ENCODE data around the gene KRTAP4-6.
"Not testable (repeated sequence)": the region's sequence is repeated elsewhere in the genome, so short reads cannot be mapped to it uniquely, and the experiment has no call there.

KRTAP4-6 gene

GRCh38 chr17:41140360-41141131 is at the start of gene KRTAP4-6:
Gene KRTAP4-6 (minus strand): TSS chr17:41140544. CDS start chr17:41140487, 57 bp downstream.
- no peak for DNase-seq (ENCODE audit: low read depth in 3 of 3)

GRCh38 chr17:41189837-41190318 is 49.5 kb upstream of the KRTAP4-6 start, which contains the start of gene KRTAP9-1:
Gene KRTAP9-1 (plus strand): TSS chr17:41189887. CDS start chr17:41189887, 0 bp downstream.
- DNase-seq (ENCODE audit: low read depth in 3 of 3): not testable (repeated sequence)

- DNase-seq (ENCODE audit: low read depth in 3 of 3): no peak
Observed at GRCh38 chr17:41186872-41187271, 46.5 kb upstream of the KRTAP4-6 start.

DNA sequence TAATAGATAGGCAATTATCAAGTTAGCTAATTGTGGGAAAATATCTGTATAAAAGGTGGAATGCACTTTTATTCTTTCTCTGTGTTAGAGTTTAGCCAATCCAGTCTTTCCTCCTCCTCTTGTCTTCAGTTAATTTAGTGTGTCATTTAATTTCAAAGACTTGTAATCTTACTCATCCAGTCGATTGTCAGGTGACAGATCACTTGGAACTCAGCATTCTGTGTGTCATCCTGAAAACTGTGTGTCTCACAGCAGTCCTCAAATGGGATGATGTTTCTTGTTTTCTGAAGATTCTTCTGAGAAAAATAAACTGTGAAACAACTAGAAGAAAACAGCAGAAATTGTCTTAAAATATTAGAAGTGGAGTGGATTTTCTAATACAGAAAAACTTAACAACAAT is 44.7 kb upstream of the KRTAP4-6 start:
- DNase-seq (ENCODE audit: low read depth in 3 of 3): no peak

- DNase-seq (ENCODE audit: low read depth in 3 of 3): no peak
Observed at GRCh38 chr17:41184480-41184961, 44.2 kb upstream of the KRTAP4-6 start, which contains the start of gene KRTAP4-1. Gene KRTAP4-1 (minus strand): TSS chr17:41184911. CDS start chr17:41184854, 57 bp downstream.

GRCh38 chr17:41178843-41179616 is 38.7 kb upstream of the KRTAP4-6 start:
- no peak for DNase-seq (ENCODE audit: low read depth in 3 of 3)

GRCh38 chr17:41178341-41178740 is 38.0 kb upstream of the KRTAP4-6 start:
- DNase-seq (ENCODE audit: low read depth in 3 of 3): no peak

DNA sequence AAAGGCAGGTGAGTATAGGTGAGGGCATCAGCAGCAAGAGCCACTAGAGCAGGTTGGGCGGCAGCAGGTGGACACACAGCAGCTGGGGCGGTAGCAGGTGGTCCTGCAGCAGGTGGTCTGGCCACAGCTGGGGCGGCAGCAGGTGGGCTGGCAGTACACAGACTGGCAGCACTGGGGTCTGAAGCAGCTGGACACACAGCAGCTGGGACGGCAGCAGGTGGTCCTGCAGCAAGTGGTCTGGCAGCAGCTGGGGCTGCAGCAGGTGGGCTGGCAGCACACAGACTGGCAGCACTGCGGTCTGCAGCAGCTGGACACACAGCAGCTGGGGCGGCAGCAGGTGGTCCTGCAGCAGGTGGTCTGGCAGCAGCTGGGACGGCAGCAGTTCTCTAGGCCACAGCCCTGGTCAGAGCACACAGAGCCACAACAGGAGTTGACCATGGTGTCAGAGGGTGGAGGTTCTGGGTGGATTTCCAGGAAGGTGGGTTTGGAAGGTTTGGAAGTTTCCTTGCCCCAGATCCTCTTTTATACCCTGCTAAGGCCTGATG is 37.5 kb upstream of the KRTAP4-6 start, which contains the start of gene KRTAP4-2:
Gene KRTAP4-2, minus strand, starts transcription at position 495 of the 545 bp plus-strand sequence. Its CDS starts 57 bp downstream, at position 438.
- no peak for DNase-seq (ENCODE audit: low read depth in 3 of 3)

DNA sequence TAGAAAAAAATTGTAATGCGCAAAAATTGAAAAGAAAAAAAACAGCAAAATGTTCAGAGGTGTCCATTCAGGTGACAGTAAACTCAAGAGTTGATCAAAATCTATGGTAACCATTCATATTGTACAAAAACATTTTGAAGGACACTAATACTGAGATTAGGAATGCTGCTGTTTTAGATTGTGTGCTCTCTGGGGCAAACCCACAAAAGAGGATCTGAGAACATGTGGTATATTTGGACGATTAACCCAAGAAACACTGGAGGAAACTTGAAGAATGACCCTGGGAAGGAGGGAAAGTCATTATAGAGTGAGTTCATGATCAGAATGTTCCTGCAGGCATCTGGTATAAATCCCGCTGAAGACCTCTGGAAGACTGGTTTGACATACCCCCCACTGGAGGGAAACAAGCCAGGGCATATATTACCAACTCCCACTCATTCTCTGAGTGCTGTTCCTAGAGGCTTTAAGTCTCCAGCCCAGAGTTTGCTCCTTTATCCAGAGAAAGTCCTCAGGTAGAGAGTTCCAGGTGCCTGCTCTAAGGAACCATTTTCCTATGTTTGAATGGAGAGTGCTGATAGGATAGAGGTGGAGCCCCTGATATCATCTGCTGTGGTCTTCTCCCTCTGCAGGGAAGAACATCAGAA is 36.5 kb upstream of the KRTAP4-6 start:
- DNase-seq (ENCODE audit: low read depth in 3 of 3): no peak

DNA sequence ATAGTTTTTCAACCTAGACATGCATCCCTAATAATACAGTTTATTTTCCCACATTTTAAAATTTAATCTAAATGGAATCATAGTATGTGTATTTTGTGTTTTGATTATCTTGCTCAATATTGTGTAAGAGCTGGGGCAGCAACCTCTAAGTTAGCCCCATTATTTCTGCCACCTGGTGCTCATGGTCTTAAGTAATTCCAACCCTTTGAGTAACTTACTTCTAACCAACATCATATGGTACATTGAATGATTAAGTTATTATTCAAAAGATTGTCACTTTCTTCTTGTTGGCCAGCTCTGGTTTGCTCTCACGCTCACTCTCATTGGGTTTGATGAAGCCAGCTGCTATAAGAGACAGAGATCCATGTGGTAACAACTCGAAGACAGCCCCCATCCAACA is 31.5 kb upstream of the KRTAP4-6 start:
- DNase-seq (ENCODE audit: low read depth in 3 of 3): no peak

GRCh38 chr17:41168121-41168520 is 27.8 kb upstream of the KRTAP4-6 start, which contains the start of gene KRTAP4-3:
Gene KRTAP4-3 (minus strand): TSS chr17:41168221. CDS start chr17:41168172, 49 bp downstream.
- no peak for DNase-seq (ENCODE audit: low read depth in 3 of 3)

- DNase-seq (ENCODE audit: low read depth in 3 of 3): no peak
Observed at GRCh38 chr17:41167561-41167960, 27.2 kb upstream of the KRTAP4-6 start.

- DNase-seq (ENCODE audit: low read depth in 3 of 3): no peak
Observed at GRCh38 chr17:41163828-41164227, 23.5 kb upstream of the KRTAP4-6 start.

DNA sequence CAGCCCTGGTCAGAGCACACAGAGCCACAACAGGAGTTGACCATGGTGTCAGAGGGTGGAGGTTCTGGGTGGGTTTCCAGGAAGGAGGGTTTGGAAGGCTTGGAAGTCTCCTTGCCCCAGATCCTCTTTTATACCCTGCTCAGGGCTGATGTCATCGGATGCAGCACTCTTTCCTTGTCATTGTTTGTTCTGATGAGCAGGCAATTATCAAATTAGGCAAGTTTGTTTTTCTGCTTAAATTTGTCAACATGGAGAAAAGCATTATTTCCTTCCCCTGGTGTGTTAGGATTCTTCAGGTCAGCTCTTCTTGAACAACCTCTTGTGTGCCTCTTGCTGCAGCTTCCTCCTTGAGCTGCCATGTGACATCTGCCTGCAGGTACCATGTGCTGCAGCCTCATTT is 20.3 kb upstream of the KRTAP4-6 start, which contains the start of gene KRTAP4-4:
Gene KRTAP4-4, minus strand, starts transcription at position 101 of the 400 bp plus-strand sequence. Its CDS starts 57 bp downstream, at position 44.
- no peak for DNase-seq (ENCODE audit: low read depth in 3 of 3)

GRCh38 chr17:41160190-41160589 is 19.8 kb upstream of the KRTAP4-6 start:
- DNase-seq (ENCODE audit: low read depth in 3 of 3): not testable (repeated sequence)

DNA sequence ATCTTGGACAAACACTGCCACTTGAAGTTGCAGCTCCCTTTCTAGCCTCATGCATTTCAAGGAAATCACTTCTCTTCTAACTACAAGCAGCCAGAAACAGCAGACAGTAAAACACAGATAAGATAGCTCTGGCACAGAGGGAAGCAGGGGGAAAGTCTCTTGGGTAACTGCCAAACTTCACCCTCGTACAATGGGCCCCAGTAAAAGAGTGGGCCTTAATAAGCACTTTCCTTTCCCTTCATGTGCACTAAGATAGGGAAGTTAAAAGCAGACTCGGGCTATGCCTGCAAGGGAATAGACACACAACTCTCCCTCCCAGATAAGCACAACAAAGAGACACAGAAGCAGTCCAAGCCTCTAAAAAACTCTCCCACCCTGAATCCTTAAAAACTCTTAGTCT is 13.5 kb upstream of the KRTAP4-6 start:
- DNase-seq (ENCODE audit: low read depth in 3 of 3): no peak

GRCh38 chr17:41151525-41151924 is 11.2 kb upstream of the KRTAP4-6 start:
- no peak for DNase-seq (ENCODE audit: low read depth in 3 of 3)

DNA sequence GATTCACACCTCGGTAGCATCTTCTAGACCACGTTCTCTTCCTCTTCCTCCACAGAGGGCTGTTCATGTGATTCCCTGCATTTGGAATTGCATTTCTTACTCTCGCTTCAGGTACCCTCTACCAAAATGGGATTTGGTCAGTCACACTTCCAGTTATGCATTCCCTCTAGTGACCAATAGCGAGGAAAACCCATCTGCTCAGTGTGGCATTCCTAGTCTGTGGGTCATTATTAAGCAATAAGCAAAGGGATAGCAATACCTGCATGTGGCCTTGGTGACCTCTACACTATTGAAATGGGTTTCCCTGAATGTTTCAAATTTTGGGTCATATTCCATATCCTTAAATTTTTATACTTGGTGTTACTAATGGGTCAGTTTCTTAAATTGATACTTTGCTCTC is 9.7 kb upstream of the KRTAP4-6 start:
- DNase-seq (ENCODE audit: low read depth in 3 of 3): no peak

DNA sequence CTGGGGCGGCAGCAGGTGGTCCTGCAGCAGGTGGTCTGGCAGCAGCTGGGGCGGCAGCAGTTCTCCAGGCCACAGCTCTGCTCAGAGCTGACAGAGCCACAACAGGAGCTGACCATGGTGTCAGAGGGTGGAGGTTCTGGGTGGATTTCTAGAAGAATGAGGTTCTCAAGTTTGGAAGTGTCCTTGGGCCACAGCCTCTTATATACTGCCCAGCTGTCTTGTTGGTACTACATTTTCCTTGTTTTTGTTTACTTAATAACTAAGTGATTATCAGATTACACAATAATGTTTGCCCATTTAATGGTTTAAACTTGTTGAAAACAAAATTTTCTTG is 9.3 kb upstream of the KRTAP4-6 start, which contains the start of gene KRTAP4-5:
Gene KRTAP4-5, minus strand, starts transcription at position 174 of the 334 bp plus-strand sequence. Its CDS starts 58 bp downstream, at position 116.
- no peak for DNase-seq (ENCODE audit: low read depth in 3 of 3)

- not testable (repeated sequence) for DNase-seq (ENCODE audit: low read depth in 3 of 3)
Observed at GRCh38 chr17:41148971-41149651, 8.8 kb upstream of the KRTAP4-6 start.
